HG02973 (cell line): ENCODE results near the gene SF3B4.

Source experiments
- ATAC-seq: cut with Tn5 transposase; IDR thresholded peaks from one replicate; pipeline ENCODE4 v1.9.1; 2021; ENCODE audit warnings: moderate library complexity; ENCODE audit not compliant: unreplicated experiment

SF3B4 gene

GRCh38 chr1:149934356-149934755 lies 6.8 kb upstream of the SF3B4 start:
- no peak for ATAC-seq

GRCh38 chr1:149933208-149933607 lies 5.6 kb upstream of the SF3B4 start:
- ATAC-seq, result no peak

GRCh38 chr1:149932474-149932873 lies 4.9 kb upstream of the SF3B4 start:
- ATAC-seq, result no peak

GRCh38 chr1:149931212-149931790 lies 3.7 kb upstream of the SF3B4 start:
- no peak for ATAC-seq

- no peak for ATAC-seq
Measured at GRCh38 chr1:149929856-149930255, 2.3 kb upstream of the SF3B4 start.

GRCh38 chr1:149928401-149928724 lies 760 bp upstream of the SF3B4 start:
- no peak for ATAC-seq

- no peak for ATAC-seq
Measured at GRCh38 chr1:149927056-149927562, 494 bp downstream of the SF3B4 start.

- no peak for ATAC-seq
Measured at GRCh38 chr1:149926296-149926695, 1.3 kb downstream of the SF3B4 start.

GRCh38 chr1:149925751-149926150 lies 1.9 kb downstream of the SF3B4 start:
- ATAC-seq, result no peak

GRCh38 chr1:149925345-149925744 lies 2.3 kb downstream of the SF3B4 start:
- ATAC-seq, result no peak

- no peak for ATAC-seq
Measured at GRCh38 chr1:149923626-149924025, 4.0 kb downstream of the SF3B4 start.

- ATAC-seq, result no peak
Measured at GRCh38 chr1:149917571-149918144, 9.9 kb downstream of the SF3B4 start, which contains the start of gene SV2A. Gene SV2A (minus strand): TSS chr1:149917844. CDS start chr1:149913840, 4,004 bp downstream.

GRCh38 chr1:149916898-149917252 lies 10.7 kb downstream of the SF3B4 start:
- no peak for ATAC-seq

GRCh38 chr1:149916193-149916897 lies 11.3 kb downstream of the SF3B4 start:
- ATAC-seq, result no peak

- ATAC-seq, result no peak
Measured at GRCh38 chr1:149915429-149916192, 12.0 kb downstream of the SF3B4 start.

- ATAC-seq, result no peak
Measured at GRCh38 chr1:149914545-149914944, 13.1 kb downstream of the SF3B4 start.

GRCh38 chr1:149906570-149907075 lies 21.0 kb downstream of the SF3B4 start:
- no peak for ATAC-seq

GRCh38 chr1:149903836-149904491 lies 23.6 kb downstream of the SF3B4 start:
- ATAC-seq, result no peak

GRCh38 chr1:149899460-149900284 lies 27.9 kb downstream of the SF3B4 start, which contains the start of gene BOLA1:
Gene BOLA1 (plus strand): TSS chr1:149899568. CDS start chr1:149900060, 492 bp downstream.
- ATAC-seq, result peak; percentile 85

- no peak for ATAC-seq
Measured at GRCh38 chr1:149896575-149896974, 31.0 kb downstream of the SF3B4 start.
